H1 (cell line): ENCODE measurements around the gene FAM234A.

Source experiments
- ASH2L ChIP-seq: fragments of 200-600, 300-600 bp; sonication (generic); IDR thresholded peaks from one replicate; pipeline ENCODE4 v1.7.1; 2017; ENCODE audit warnings: low read length
- CTCF ChIP-seq, 3 experiments: IDR thresholded peaks; 1 replicate in 2 of 3; 2 replicates in 1 of 3; pipeline versions ENCODE4 v1.5.1 to v1.6.1; 2011; ENCODE audit warnings: low read length in 3 of 3, mild to moderate bottlenecking in 3 of 3, inconsistent platforms in 2 of 3, low read depth in 1 of 3, moderate library complexity in 1 of 3; ENCODE audit not compliant: insufficient read depth in 1 of 3; ENCODE audit errors: control extremely low read depth in 1 of 3
- EGR1 ChIP-seq: IDR thresholded peaks from 2 replicates; pipeline ENCODE4 v1.6.1; 2011; ENCODE audit warnings: low read depth, low read length, borderline replicate concordance
- EZH2 ChIP-seq: fragments of 200-600 bp; sonication (generic); IDR thresholded peaks from 2 replicates; pipeline ENCODE4 v1.7.1; 2012; ENCODE audit warnings: low read depth, mild to moderate bottlenecking, moderate library complexity, low read length, inconsistent platforms; ENCODE audit not compliant: severe bottlenecking
- GTF2F1 ChIP-seq: IDR thresholded peaks from 2 replicates; pipeline ENCODE4 v1.6.1; 2012; ENCODE audit warnings: low read depth, low read length, improper control_type of control experiment, borderline replicate concordance

GRCh38 chr16:301950-302349, 67.3 kb downstream of the FAM234A start:
- no peak for TF ChIP-seq EZH2
- no peak for TF ChIP-seq CTCF (IDR thresholded peaks at IDR 0.05; ENCODE audit: control extremely low read depth in 1 of 3, insufficient read depth in 1 of 3, low read depth in 1 of 3, low read length in 3 of 3)
- no peak for TF ChIP-seq ASH2L
- TF ChIP-seq EGR1 = no peak
- no peak for TF ChIP-seq GTF2F1
